HL-60/S4 treated with retinoic acid at 250 ng/mL for 4 days and 3 days (cell line): Measurements from ENCODE around the gene TBXAS1.

Source experiments
- in situ Hi-C: fragments of 300-500 bp; cut with MboI; formaldehyde crosslinking; loops from 2 replicates; pipeline ENCODE4 v1.7.0; 2022; ENCODE audit warnings: low sequenced_read_pairs

TBXAS1 gene

GRCh38 chr7:139942636-139943035 is 113.6 kb downstream of the TBXAS1 start:
- in situ Hi-C loops = no loop called here

- in situ Hi-C loops = no loop called here
These were observed 114.3 kb downstream of the TBXAS1 start for GRCh38 chr7:139943401-139943800.

- in situ Hi-C loops = no loop called here
These were observed 115.2 kb downstream of the TBXAS1 start for GRCh38 chr7:139944248-139944647.

- in situ Hi-C loops = no loop called here
These were observed 117.5 kb downstream of the TBXAS1 start for GRCh38 chr7:139946533-139946932.

GRCh38 chr7:139947021-139947420 is 118.0 kb downstream of the TBXAS1 start:
- in situ Hi-C loops = no loop called here

- in situ Hi-C loops = no loop called here
These were observed 119.1 kb downstream of the TBXAS1 start for GRCh38 chr7:139948167-139948566.

GRCh38 chr7:139948587-139949335 is 119.7 kb downstream of the TBXAS1 start:
- in situ Hi-C loops = no loop called here

GRCh38 chr7:139949629-139950028 is 120.6 kb downstream of the TBXAS1 start:
- in situ Hi-C loops = no loop called here

- in situ Hi-C loops = no loop called here
These were observed 121.9 kb downstream of the TBXAS1 start for GRCh38 chr7:139950881-139951525.

GRCh38 chr7:139953229-139953628 is 124.2 kb downstream of the TBXAS1 start:
- in situ Hi-C loops = no loop called here

GRCh38 chr7:139955109-139955820 is 126.2 kb downstream of the TBXAS1 start:
- in situ Hi-C loops = no loop called here

- in situ Hi-C loops = no loop called here
These were observed 129.7 kb downstream of the TBXAS1 start for GRCh38 chr7:139958599-139959284.

- in situ Hi-C loops = no loop called here
These were observed 130.2 kb downstream of the TBXAS1 start for GRCh38 chr7:139959285-139959628.

GRCh38 chr7:139959718-139960117 is 130.7 kb downstream of the TBXAS1 start:
- in situ Hi-C loops = no loop called here

GRCh38 chr7:139960157-139960556 is 131.1 kb downstream of the TBXAS1 start:
- in situ Hi-C loops = no loop called here

GRCh38 chr7:139965942-139966628 is 137.0 kb downstream of the TBXAS1 start:
- in situ Hi-C loops = no loop called here

- in situ Hi-C loops = no loop called here
These were observed 137.9 kb downstream of the TBXAS1 start for GRCh38 chr7:139966949-139967348.

GRCh38 chr7:139968931-139969330 is 139.9 kb downstream of the TBXAS1 start:
- in situ Hi-C loops = no loop called here

GRCh38 chr7:139972029-139972428 is 143.0 kb downstream of the TBXAS1 start:
- in situ Hi-C loops = no loop called here

- in situ Hi-C loops = no loop called here
These were observed 144.3 kb downstream of the TBXAS1 start for GRCh38 chr7:139973101-139974050.
